A549 (cell line): ENCODE results near the gene KIF12. TPM values are rescaled to one million over a fixed set of nuclear protein-coding genes. Genes with fewer than 3 reads are reported as not detected.

Source experiments
- ATAC-seq, 2 experiments: fragments of 200-7000 bp in 1 of 2; fragments of >200 bp in 1 of 2; cut with Nextera tagmentation in 1 of 2; cut with Tn5 transposase in 1 of 2; 3 replicates each; pipeline versions ENCODE4 v1.8.0 to v1.9.1; 2018 to 2020; ENCODE audit warnings: mild to moderate bottlenecking in 1 of 2, moderate library complexity in 1 of 2
- CTCF ChIA-PET: fragments of 300-600 bp; sonication (Branson Sonifier 250); formaldehyde crosslinking; extraction: SDS; loops from one replicate; lab custom pipeline; 2021; ENCODE audit warnings: antibody characterized with exemption, inconsistent platforms; lab: Yijun Ruan, JAX
- POLR2A ChIA-PET: fragments of 350-600 bp; formaldehyde crosslinking; extraction: SDS; loops from one replicate; lab custom pipeline; 2021; ENCODE audit warnings: antibody characterized with exemption, inconsistent platforms; lab: Yijun Ruan, JAX
- DNase-seq, 2 experiments: peaks; one replicate each; pipeline versions ENCODE4 v3.0.0 to v3.0.0-alpha.2; 2011 to 2016; ENCODE audit warnings: low read depth in 1 of 2, low spot score in 1 of 2
- FAIRE-seq: peaks from 2 replicates; lab custom pipeline; 2011; peaks lifted over from hg19 to GRCh38; lab: Jason Lieb, UNC
- H3K27ac ChIP-seq, 2 experiments: fragments of >200 bp; sonication (Bioruptor Twin); formaldehyde crosslinking; 3 replicates each; pipeline ENCODE4 v1.5.1; 2016 to 2017
- H3K4me1 ChIP-seq: fragments of >200 bp; sonication (Bioruptor Twin); formaldehyde crosslinking; 3 replicates; pipeline ENCODE4 v1.6.1; 2016
- H3K4me2 ChIP-seq: fragments of >200 bp; sonication (Bioruptor Twin); formaldehyde crosslinking; 3 replicates; pipeline ENCODE4 v1.6.1; 2016
- H3K4me3 ChIP-seq: fragments of >200 bp; sonication (Bioruptor Twin); formaldehyde crosslinking; 3 replicates; pipeline ENCODE4 v1.5.1; 2016
- H3K9me3 ChIP-seq: fragments of >200 bp; sonication (Bioruptor Twin); formaldehyde crosslinking; 3 replicates; pipeline ENCODE4 v1.6.1; 2016
- BHLHE40 ChIP-seq: IDR thresholded peaks from 2 replicates; pipeline ENCODE4 v1.6.1; 2012; ENCODE audit warnings: low read depth, low read length, inconsistent platforms
- EHMT2 ChIP-seq: fragments of 200-600 bp; sonication (generic); IDR thresholded peaks from 2 replicates; pipeline ENCODE4 v1.6.1; 2016; ENCODE audit warnings: antibody characterized with exemption, low read depth, mild to moderate bottlenecking, moderate library complexity
- FOXS1 ChIP-seq: fragments of 250-450 bp; sonication (Bioruptor Pico); IDR thresholded peaks from 2 replicates; pipeline ENCODE4 v1.5.0; 2020; ENCODE audit warnings: mild to moderate bottlenecking, moderate library complexity
- HDAC2 ChIP-seq: fragments of 200-600 bp; sonication (generic); IDR thresholded peaks from 2 replicates; pipeline ENCODE4 v1.6.1; 2016
- HMGXB4 ChIP-seq: fragments of 250-450 bp; sonication (Bioruptor Pico); IDR thresholded peaks from 2 replicates; pipeline ENCODE4 v1.5.0; 2021; ENCODE audit warnings: mild to moderate bottlenecking, moderate library complexity, borderline replicate concordance
- HOXB13 ChIP-seq: fragments of 250-450 bp; sonication (Bioruptor Pico); IDR thresholded peaks from 2 replicates; pipeline ENCODE4 v1.5.0; 2020; ENCODE audit warnings: low read depth, mild to moderate bottlenecking, moderate library complexity
- JUN ChIP-seq, 2 experiments: fragments of >200 bp; sonication (Bioruptor Twin); formaldehyde crosslinking; IDR thresholded peaks; 2 replicates in 1 of 2; 3 replicates in 1 of 2; pipeline ENCODE4 v1.6.1; 2016 to 2017
- KDM1A ChIP-seq: fragments of 200-600 bp; sonication (generic); IDR thresholded peaks from 2 replicates; pipeline ENCODE4 v1.6.1; 2016; ENCODE audit warnings: low read depth, mild to moderate bottlenecking
- MAFK ChIP-seq: fragments of 450-650 bp; IDR thresholded peaks from 2 replicates; pipeline ENCODE4 v1.6.1; 2014; ENCODE audit not compliant: partially characterized antibody
- NFE2L2 ChIP-seq: fragments of 150-350 bp; conservative IDR thresholded peaks from 2 replicates; pipeline ENCODE4 v1.6.1; 2014; ENCODE audit warnings: low read length
- NR3C1 ChIP-seq: fragments of >200 bp; sonication (Bioruptor Twin); formaldehyde crosslinking; IDR thresholded peaks from 3 replicates; pipeline ENCODE4 v1.6.1; 2017
- PBX3 ChIP-seq: IDR thresholded peaks from 2 replicates; pipeline ENCODE4 v1.6.1; 2012
- POLR2A ChIP-seq: IDR thresholded peaks from 2 replicates; pipeline ENCODE4 v1.6.1; 2012; ENCODE audit warnings: mild to moderate bottlenecking, low read length
- RAD21 ChIP-seq, 2 experiments: fragments of >200 bp in 1 of 2; sonication (Bioruptor Twin) in 1 of 2; formaldehyde crosslinking in 1 of 2; IDR thresholded peaks in 1 of 2; conservative IDR thresholded peaks in 1 of 2; 2 replicates in 1 of 2; 3 replicates in 1 of 2; pipeline ENCODE4 v1.6.1; 2012 to 2018; ENCODE audit warnings: inconsistent platforms in 1 of 2
- RFX5 ChIP-seq: fragments of 450-650 bp; IDR thresholded peaks from 2 replicates; pipeline ENCODE4 v1.7.1; 2014; ENCODE audit warnings: antibody characterized with exemption, mild to moderate bottlenecking, moderate library complexity
- RNF2 ChIP-seq: fragments of 200-600 bp; sonication (generic); IDR thresholded peaks from 2 replicates; pipeline ENCODE4 v1.6.1; 2016; ENCODE audit warnings: low read depth, mild to moderate bottlenecking, antibody characterized with exemption, moderate library complexity, borderline replicate concordance
- ZC3H11A ChIP-seq: fragments of 450-650 bp; IDR thresholded peaks from 2 replicates; pipeline ENCODE4 v1.6.1; 2014; ENCODE audit warnings: antibody characterized with exemption, mild to moderate bottlenecking
- WGBS: methylation state at CpG from one replicate; pipeline ENCODE4 v1.1.6; 2017; ENCODE audit errors: missing lambda C conversion rate; 5-methylcytosine and 5-hydroxymethylcytosine counted together
- polyA plus RNA-seq, 4 experiments: library from polyadenylated mRNA; depleted of rRNA in 3 of 4; stranded (reverse); fragments of >200 nt; fragmentation: RNase III in 1 of 4; extraction: RNeasy Plus Mini Kit Qiagen cat#74134 plus additional on column Dnase treatment in 1 of 4; gene quantifications; 2 replicates in 3 of 4; 3 replicates in 1 of 4; pipeline ENCODE4 v1.2.3, GENCODE V29; 2011 to 2017

The KIF12 gene
- polyA plus RNA-seq, 2 of the 4 experiments (the other 2 are of a cell fraction): 6.0 to 6.3 TPM

GRCh38 chr9:114078781-114079156, 20.3 kb downstream of the KIF12 start:
- no peak overlapping the region for H3K4me3 ChIP-seq
- peaks cover 67% of the 10 kb centered on the region for H3K4me1 ChIP-seq
- FAIRE-seq (no peak), ATAC-seq (no peak), DNase-seq (no peak)
- CTCF ChIA-PET: interaction anchor here (0.6 to 10.1 kb wide), 6 partner anchors 9 to 822 kb away, joined by 3 to 191 read pairs (median 4); partner anchors contain the start of gene COL27A1
- no peak for TF ChIP-seq HMGXB4 (CRISPR knock-in tag)
- no peak for TF ChIP-seq FOXS1 (CRISPR knock-in tag)
- no peak for TF ChIP-seq HOXB13 (CRISPR knock-in tag)
- no peak for TF ChIP-seq PBX3
- no peak for TF ChIP-seq RNF2
- no peak for TF ChIP-seq ZC3H11A
- TF ChIP-seq BHLHE40: no peak
- no peak for TF ChIP-seq POLR2A
- TF ChIP-seq RAD21 (conservative IDR thresholded peaks at IDR 0.05 in 1 of 2, IDR thresholded peaks at IDR 0.05 in 1 of 2): no peak
- TF ChIP-seq NR3C1: no peak
- peak overlapping the region; percentile 93 to 94 for H3K27ac ChIP-seq
- no peaks in the 10 kb centered on the region for H3K9me3 ChIP-seq
- H3K4me2 ChIP-seq: peak overlapping the region; percentile 38; the same call in 2 of the 3 replicates
- WGBS: 69% methylated on average over 7 of the region's 7 CpGs
- POLR2A ChIA-PET: no interaction called here

GRCh38 chr9:114078021-114078780, 20.9 kb downstream of the KIF12 start, which contains the start of gene AMBP:
Gene AMBP (minus strand): TSS chr9:114078300. CDS start chr9:114078209, 91 bp downstream.
- no peaks in the 10 kb centered on the region for H3K9me3 ChIP-seq
- H3K4me2 ChIP-seq: peak within 1 kb of the TSS; percentile 38; the same call in 2 of the 3 replicates
- 77% methylated on average over 13 of the region's 16 CpGs for WGBS
- peak within 1 kb of the TSS; percentile 93 to 94 for H3K27ac ChIP-seq
- CTCF ChIA-PET: interaction anchor here (0.6 to 10.1 kb wide), 6 partner anchors 10 to 822 kb away, joined by 3 to 191 read pairs (median 4); partner anchors contain the start of gene COL27A1
- ATAC-seq: no peak
- no peak for FAIRE-seq
- DNase-seq: peak in 1 of 2 experiments; percentile 26
- H3K4me1 ChIP-seq: peaks cover 61% of the 10 kb centered on the region
- TF ChIP-seq EHMT2 (no peak), MAFK (peak; percentile 96), HMGXB4 (CRISPR knock-in tag) (no peak), HDAC2 (no peak), RFX5 (no peak), JUN (IDR thresholded peaks at IDR 0.05) (no peak), NFE2L2 (peak; percentile 96), HOXB13 (CRISPR knock-in tag) (no peak), KDM1A (0 out of 2 replicates have a peak, but pooled peaks have one; percentile 16)
- H3K4me3 ChIP-seq: no peak within 1 kb of the TSS
- POLR2A ChIA-PET: no interaction called here
